ENCODE measurements around the gene FUOM.

GRCh38 chr10:133324198-133324792 lies 33.5 kb downstream of the FUOM start:
- no peak for TF ChIP-seq CTCF (IDR thresholded peaks at IDR 0.05)
- no peak for TF ChIP-seq EP300 (IDR thresholded peaks at IDR 0.05)
